Aortic smooth muscle cell (primary cell): ENCODE results near the gene TOM1. TPM values are rescaled to one million over a fixed set of nuclear protein-coding genes. Genes with fewer than 3 reads are reported as not detected.

ENCODE experiments used
- total RNA-seq: library from RNA; depleted of rRNA; stranded (reverse); fragments of >200 nt; gene quantifications from 2 replicates; pipeline ENCODE4 v1.2.3, GENCODE V29; 2014

TOM1 gene
- 27.2 and 33.6 TPM in 2 replicates for total RNA-seq

GRCh38 chr22:35299673-35300499 is at the start of gene TOM1:
TOM1 (plus strand) TSS chr22:35299894; CDS start chr22:35299929, 35 bp downstream.

GRCh38 chr22:35257321-35258190 is 42.1 kb upstream of the TOM1 start, which contains the start of gene HMGXB4:
HMGXB4 (plus strand) TSS chr22:35257493; CDS start chr22:35262391, 4,898 bp downstream.

GRCh38 chr22:35380537-35381423 is 81.1 kb downstream of the TOM1 start, which contains the start of gene HMOX1:
HMOX1 (plus strand) TSS chr22:35381096; CDS start chr22:35381174, 78 bp downstream.

Other genes with a start within 250 kb of the TOM1 start
- gene ISX, start 233.7 kb upstream of the TOM1 start, total RNA-seq, result not detected in 2 replicates
- 13.1 and 13.6 TPM in 2 replicates for gene HMGXB4, start 42.4 kb upstream of the TOM1 start, total RNA-seq
- 80.9 and 87.3 TPM in 2 replicates for gene HMOX1, start 81.2 kb downstream of the TOM1 start, total RNA-seq
- gene MCM5, start 100.2 kb downstream of the TOM1 start, total RNA-seq, result 27.5 and 49.9 TPM in 2 replicates
- 0.12 and 0.92 TPM in 2 replicates for gene RASD2, start 240.9 kb downstream of the TOM1 start, total RNA-seq